A549 (cell line): Measurements from ENCODE around the gene NAV2. TPM values are rescaled to one million over a fixed set of nuclear protein-coding genes. Genes with fewer than 3 reads are reported as not detected.

Source experiments
- ATAC-seq, 2 experiments: fragments of 200-7000 bp in 1 of 2; fragments of >200 bp in 1 of 2; cut with Nextera tagmentation in 1 of 2; cut with Tn5 transposase in 1 of 2; 3 replicates each; pipeline versions ENCODE4 v1.8.0 to v1.9.1; 2018 to 2020; ENCODE audit warnings: mild to moderate bottlenecking in 1 of 2, moderate library complexity in 1 of 2
- CTCF ChIA-PET: fragments of 300-600 bp; sonication (Branson Sonifier 250); formaldehyde crosslinking; extraction: SDS; loops from one replicate; lab custom pipeline; 2021; ENCODE audit warnings: antibody characterized with exemption, inconsistent platforms; lab: Yijun Ruan, JAX
- POLR2A ChIA-PET: fragments of 350-600 bp; formaldehyde crosslinking; extraction: SDS; loops from one replicate; lab custom pipeline; 2021; ENCODE audit warnings: antibody characterized with exemption, inconsistent platforms; lab: Yijun Ruan, JAX
- DNase-seq, 2 experiments: peaks; one replicate each; pipeline versions ENCODE4 v3.0.0 to v3.0.0-alpha.2; 2011 to 2016; ENCODE audit warnings: low read depth in 1 of 2, low spot score in 1 of 2
- FAIRE-seq: peaks from 2 replicates; lab custom pipeline; 2011; peaks lifted over from hg19 to GRCh38; lab: Jason Lieb, UNC
- H3K27ac ChIP-seq, 2 experiments: fragments of >200 bp; sonication (Bioruptor Twin); formaldehyde crosslinking; 3 replicates each; pipeline ENCODE4 v1.5.1; 2016 to 2017
- H3K4me1 ChIP-seq: fragments of >200 bp; sonication (Bioruptor Twin); formaldehyde crosslinking; 3 replicates; pipeline ENCODE4 v1.6.1; 2016
- H3K4me2 ChIP-seq: fragments of >200 bp; sonication (Bioruptor Twin); formaldehyde crosslinking; 3 replicates; pipeline ENCODE4 v1.6.1; 2016
- H3K4me3 ChIP-seq: fragments of >200 bp; sonication (Bioruptor Twin); formaldehyde crosslinking; 3 replicates; pipeline ENCODE4 v1.5.1; 2016
- H3K9me3 ChIP-seq: fragments of >200 bp; sonication (Bioruptor Twin); formaldehyde crosslinking; 3 replicates; pipeline ENCODE4 v1.6.1; 2016
- CBX8 ChIP-seq: fragments of 200-600 bp; sonication (generic); IDR thresholded peaks from 2 replicates; pipeline ENCODE4 v1.6.1; 2016
- CHD2 ChIP-seq: fragments of 150-350 bp; IDR thresholded peaks from 2 replicates; pipeline ENCODE4 v1.6.1; 2014; ENCODE audit warnings: low read length; ENCODE audit not compliant: partially characterized antibody
- EP300 ChIP-seq, 2 experiments: fragments of >200 bp; sonication (Bioruptor Twin); formaldehyde crosslinking; IDR thresholded peaks; 2 replicates in 1 of 2; 3 replicates in 1 of 2; pipeline ENCODE4 v1.6.1; 2016 to 2017
- ESRRA ChIP-seq: fragments of 150-350 bp; IDR thresholded peaks from 2 replicates; pipeline ENCODE4 v1.6.1; 2014; ENCODE audit warnings: mild to moderate bottlenecking, low read length, borderline replicate concordance
- HDAC2 ChIP-seq: fragments of 200-600 bp; sonication (generic); IDR thresholded peaks from 2 replicates; pipeline ENCODE4 v1.6.1; 2016
- HEYL ChIP-seq: fragments of 250-450 bp; sonication (Bioruptor Pico); IDR thresholded peaks from 2 replicates; pipeline ENCODE4 v1.8.0; 2021; ENCODE audit warnings: mild to moderate bottlenecking, moderate library complexity
- HMGXB4 ChIP-seq: fragments of 250-450 bp; sonication (Bioruptor Pico); IDR thresholded peaks from 2 replicates; pipeline ENCODE4 v1.5.0; 2021; ENCODE audit warnings: mild to moderate bottlenecking, moderate library complexity, borderline replicate concordance
- HOXA7 ChIP-seq: fragments of 250-450 bp; sonication (Bioruptor Pico); IDR thresholded peaks from 2 replicates; pipeline ENCODE4 v1.5.0; 2020; ENCODE audit warnings: mild to moderate bottlenecking, moderate library complexity
- HOXB5 ChIP-seq: fragments of 250-450 bp; sonication (Bioruptor Pico); IDR thresholded peaks from 2 replicates; pipeline ENCODE4 v1.5.0; 2020; ENCODE audit warnings: mild to moderate bottlenecking, moderate library complexity
- JUN ChIP-seq, 2 experiments: fragments of >200 bp; sonication (Bioruptor Twin); formaldehyde crosslinking; IDR thresholded peaks; 2 replicates in 1 of 2; 3 replicates in 1 of 2; pipeline ENCODE4 v1.6.1; 2016 to 2017
- JUNB ChIP-seq: fragments of >200 bp; sonication (Bioruptor Twin); formaldehyde crosslinking; IDR thresholded peaks from 2 replicates; pipeline ENCODE4 v1.6.1; 2016
- NR3C1 ChIP-seq: fragments of >200 bp; sonication (Bioruptor Twin); formaldehyde crosslinking; IDR thresholded peaks from 3 replicates; pipeline ENCODE4 v1.6.1; 2017
- PHF8 ChIP-seq: fragments of 200-600 bp; sonication (generic); IDR thresholded peaks from 2 replicates; pipeline ENCODE4 v1.6.1; 2016; ENCODE audit warnings: low read depth, mild to moderate bottlenecking, antibody characterized with exemption, moderate library complexity, borderline replicate concordance
- POLR2AphosphoS2 ChIP-seq: conservative IDR thresholded peaks from 2 replicates; pipeline ENCODE4 v1.6.1; 2012; ENCODE audit warnings: low read length, improper control_type of control experiment, inconsistent platforms
- RNF2 ChIP-seq: fragments of 200-600 bp; sonication (generic); IDR thresholded peaks from 2 replicates; pipeline ENCODE4 v1.6.1; 2016; ENCODE audit warnings: low read depth, mild to moderate bottlenecking, antibody characterized with exemption, moderate library complexity, borderline replicate concordance
- ZFP36 ChIP-seq: fragments of 450-650 bp; IDR thresholded peaks from 2 replicates; pipeline ENCODE4 v1.6.1; 2014; ENCODE audit warnings: borderline replicate concordance; ENCODE audit not compliant: partially characterized antibody
- ZSCAN20 ChIP-seq: fragments of 250-450 bp; sonication (Bioruptor Pico); IDR thresholded peaks from 2 replicates; pipeline ENCODE4 v1.8.0; 2022; ENCODE audit warnings: mild to moderate bottlenecking, moderate library complexity
- WGBS: methylation state at CpG from one replicate; pipeline ENCODE4 v1.1.6; 2017; ENCODE audit errors: missing lambda C conversion rate; 5-methylcytosine and 5-hydroxymethylcytosine counted together
- polyA plus RNA-seq, 4 experiments: library from polyadenylated mRNA; depleted of rRNA in 3 of 4; stranded (reverse); fragments of >200 nt; fragmentation: RNase III in 1 of 4; extraction: RNeasy Plus Mini Kit Qiagen cat#74134 plus additional on column Dnase treatment in 1 of 4; gene quantifications; 2 replicates in 3 of 4; 3 replicates in 1 of 4; pipeline ENCODE4 v1.2.3, GENCODE V29; 2011 to 2017
- TF ChIP-seq, protein P1 (sequence below): fragments of 200-600 bp; sonication (generic); IDR thresholded peaks from 2 replicates; pipeline ENCODE4 v1.6.1; 2016; ENCODE audit warnings: antibody characterized with exemption, mild to moderate bottlenecking, moderate library complexity
- TF ChIP-seq, protein P2 (sequence below): fragments of 250-450 bp; sonication (Bioruptor Pico); IDR thresholded peaks from 2 replicates; pipeline ENCODE4 v1.5.0; 2020; ENCODE audit warnings: low read depth, mild to moderate bottlenecking, moderate library complexity
- TF ChIP-seq, protein P3 (sequence below): IDR thresholded peaks from 2 replicates; pipeline ENCODE4 v1.6.1; 2012

The NAV2 gene
- polyA plus RNA-seq, 2 of the 4 experiments (the other 2 are of a cell fraction) = 4.9 to 19.8 TPM

GRCh38 chr11:20161923-20162744 lies 449.5 kb downstream of the NAV2 start:
- TF ChIP-seq PHF8 (no peak), HMGXB4 (no peak), HOXA7 (CRISPR knock-in tag) (no peak), HEYL (CRISPR knock-in tag) (no peak), JUN (IDR thresholded peaks at IDR 0.05) (no peak), CBX8 (no peak)
- TF ChIP-seq, protein P1, sequence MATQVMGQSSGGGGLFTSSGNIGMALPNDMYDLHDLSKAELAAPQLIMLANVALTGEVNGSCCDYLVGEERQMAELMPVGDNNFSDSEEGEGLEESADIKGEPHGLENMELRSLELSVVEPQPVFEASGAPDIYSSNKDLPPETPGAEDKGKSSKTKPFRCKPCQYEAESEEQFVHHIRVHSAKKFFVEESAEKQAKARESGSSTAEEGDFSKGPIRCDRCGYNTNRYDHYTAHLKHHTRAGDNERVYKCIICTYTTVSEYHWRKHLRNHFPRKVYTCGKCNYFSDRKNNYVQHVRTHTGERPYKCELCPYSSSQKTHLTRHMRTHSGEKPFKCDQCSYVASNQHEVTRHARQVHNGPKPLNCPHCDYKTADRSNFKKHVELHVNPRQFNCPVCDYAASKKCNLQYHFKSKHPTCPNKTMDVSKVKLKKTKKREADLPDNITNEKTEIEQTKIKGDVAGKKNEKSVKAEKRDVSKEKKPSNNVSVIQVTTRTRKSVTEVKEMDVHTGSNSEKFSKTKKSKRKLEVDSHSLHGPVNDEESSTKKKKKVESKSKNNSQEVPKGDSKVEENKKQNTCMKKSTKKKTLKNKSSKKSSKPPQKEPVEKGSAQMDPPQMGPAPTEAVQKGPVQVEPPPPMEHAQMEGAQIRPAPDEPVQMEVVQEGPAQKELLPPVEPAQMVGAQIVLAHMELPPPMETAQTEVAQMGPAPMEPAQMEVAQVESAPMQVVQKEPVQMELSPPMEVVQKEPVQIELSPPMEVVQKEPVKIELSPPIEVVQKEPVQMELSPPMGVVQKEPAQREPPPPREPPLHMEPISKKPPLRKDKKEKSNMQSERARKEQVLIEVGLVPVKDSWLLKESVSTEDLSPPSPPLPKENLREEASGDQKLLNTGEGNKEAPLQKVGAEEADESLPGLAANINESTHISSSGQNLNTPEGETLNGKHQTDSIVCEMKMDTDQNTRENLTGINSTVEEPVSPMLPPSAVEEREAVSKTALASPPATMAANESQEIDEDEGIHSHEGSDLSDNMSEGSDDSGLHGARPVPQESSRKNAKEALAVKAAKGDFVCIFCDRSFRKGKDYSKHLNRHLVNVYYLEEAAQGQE = no peak
- Histone ChIP-seq H3K4me3 (peak overlapping the region; percentile 42; the same call in 2 of the 3 replicates), H3K9me3 (no peaks in the 10 kb centered on the region), H3K27ac (no peak overlapping the region), H3K4me2 (peak overlapping the region; percentile 98), H3K4me1 (peaks cover 10% of the 10 kb centered on the region; the same call in 2 of the 3 replicates)
- ATAC-seq = no peak
- no peak for FAIRE-seq
- ChIA-PET CTCF (interaction anchor here (0.8 to 2.4 kb wide), 3 partner anchors 30 to 172 kb away, joined by 3 to 9 read pairs (median 3); no protein-coding TSS in a partner anchor), POLR2A (no interaction called here)
- 34% methylated on average over 24 of the region's 24 CpGs for WGBS
- no peak for DNase-seq

DNA sequence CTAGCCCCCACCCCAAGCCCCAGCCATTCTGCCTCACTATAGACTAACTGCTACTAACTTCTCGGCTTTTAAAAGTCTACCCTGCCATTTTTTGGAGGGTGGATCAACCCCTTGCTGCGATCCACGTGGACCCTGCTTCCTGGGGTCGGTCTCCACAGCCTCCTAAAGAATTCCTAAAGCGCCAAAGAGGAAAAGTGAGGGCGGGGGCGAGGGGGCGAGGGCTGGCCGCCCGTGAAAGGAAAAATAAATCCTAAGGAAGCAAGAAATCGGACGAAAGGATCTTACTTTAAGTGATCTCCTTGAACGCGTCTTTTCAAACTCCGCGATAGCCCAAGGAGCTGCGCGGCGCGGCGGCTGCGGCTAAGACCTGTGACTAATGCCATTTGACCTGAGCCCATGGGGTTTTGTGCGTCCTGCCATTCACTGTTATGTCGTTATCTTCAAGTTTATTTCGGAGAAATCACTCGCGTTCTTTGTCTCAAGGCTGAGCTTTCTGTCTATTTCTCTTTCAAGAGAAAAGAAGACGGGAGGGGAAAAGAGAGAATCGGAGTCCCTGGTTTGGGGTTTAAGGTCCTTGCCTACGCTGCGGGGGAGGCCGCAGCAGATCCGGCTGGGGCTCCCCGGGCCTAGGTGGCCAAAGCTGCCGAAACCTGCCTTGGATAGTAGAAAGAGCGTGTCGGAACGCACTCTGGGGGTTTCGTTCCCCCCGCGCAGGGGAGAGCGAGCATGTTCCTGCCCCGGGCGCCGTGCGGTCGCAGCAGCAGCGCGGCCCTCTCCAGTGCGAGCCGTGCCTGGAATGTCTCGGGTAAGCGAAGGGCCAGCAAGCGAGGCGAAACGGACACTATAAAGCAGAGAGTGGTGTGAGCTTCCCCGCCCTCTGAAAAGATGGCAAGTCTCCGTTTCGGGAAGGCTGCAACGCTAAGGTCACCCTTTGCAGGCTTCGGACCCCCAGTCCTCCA lies 450.5 kb downstream of the NAV2 start:
- POLR2A ChIA-PET = no interaction called here
- peak overlapping the region; percentile 42 for H3K4me3 ChIP-seq
- TF ChIP-seq JUNB = no peak
- 0 out of 2 replicates have a peak, but pooled peaks have one; percentile 14 for TF ChIP-seq CBX8
- no peak for TF ChIP-seq ESRRA
- TF ChIP-seq, protein P2, sequence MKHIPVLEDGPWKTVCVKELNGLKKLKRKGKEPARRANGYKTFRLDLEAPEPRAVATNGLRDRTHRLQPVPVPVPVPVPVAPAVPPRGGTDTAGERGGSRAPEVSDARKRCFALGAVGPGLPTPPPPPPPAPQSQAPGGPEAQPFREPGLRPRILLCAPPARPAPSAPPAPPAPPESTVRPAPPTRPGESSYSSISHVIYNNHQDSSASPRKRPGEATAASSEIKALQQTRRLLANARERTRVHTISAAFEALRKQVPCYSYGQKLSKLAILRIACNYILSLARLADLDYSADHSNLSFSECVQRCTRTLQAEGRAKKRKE (CRISPR knock-in tag) = no peak
- TF ChIP-seq POLR2AphosphoS2 = no peak
- TF ChIP-seq HDAC2 = no peak
- TF ChIP-seq PHF8 = no peak
- TF ChIP-seq CHD2 = peak; percentile 30
- TF ChIP-seq NR3C1 = no peak
- TF ChIP-seq JUN (IDR thresholded peaks at IDR 0.05) = no peak
- TF ChIP-seq HOXB5 (CRISPR knock-in tag) = no peak
- TF ChIP-seq ZSCAN20 (CRISPR knock-in tag) = no peak
- no peak for TF ChIP-seq ZFP36
- TF ChIP-seq, protein P1 = no peak
- TF ChIP-seq, protein P3, sequence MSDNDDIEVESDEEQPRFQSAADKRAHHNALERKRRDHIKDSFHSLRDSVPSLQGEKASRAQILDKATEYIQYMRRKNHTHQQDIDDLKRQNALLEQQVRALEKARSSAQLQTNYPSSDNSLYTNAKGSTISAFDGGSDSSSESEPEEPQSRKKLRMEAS = no peak
- no peak for TF ChIP-seq EP300 (IDR thresholded peaks at IDR 0.05)
- TF ChIP-seq RNF2 = peak; percentile 79; the same call in 1 of the 2 replicates
- TF ChIP-seq, all 56 proteins: peak for 3
- H3K27ac ChIP-seq = no peak overlapping the region
- peaks cover 8% of the 10 kb centered on the region; the same call in 1 of the 3 replicates for H3K4me1 ChIP-seq
- peak overlapping the region; percentile 98 for H3K4me2 ChIP-seq
- DNase-seq (peak in 1 of 2 experiments; percentile 24), ATAC-seq (peak; percentile 65 to 76; a peak in 4 of 6 replicates), FAIRE-seq (no peak)
- 8% methylated on average over 59 of the region's 61 CpGs for WGBS
- H3K9me3 ChIP-seq = no peaks in the 10 kb centered on the region
- CTCF ChIA-PET = interaction anchor here (0.8 to 1.2 kb wide), 2 partner anchors 9 to 31 kb away, joined by 3 read pairs; no protein-coding TSS in a partner anchor
